Middle frontal gyrus (tissue), 1 donor: ENCODE results near the gene PRSS57.
"Not testable (repeated sequence)": the region's sequence is repeated elsewhere in the genome, so short reads cannot be mapped to it uniquely, and the experiment has no call there.

Source experiments
- DNase-seq: peaks from one replicate; pipeline ENCODE4 v3.0.0-alpha.2; 2015; ENCODE audit warnings: low spot score; ENCODE audit errors: extremely low spot score

The PRSS57 gene

DNA sequence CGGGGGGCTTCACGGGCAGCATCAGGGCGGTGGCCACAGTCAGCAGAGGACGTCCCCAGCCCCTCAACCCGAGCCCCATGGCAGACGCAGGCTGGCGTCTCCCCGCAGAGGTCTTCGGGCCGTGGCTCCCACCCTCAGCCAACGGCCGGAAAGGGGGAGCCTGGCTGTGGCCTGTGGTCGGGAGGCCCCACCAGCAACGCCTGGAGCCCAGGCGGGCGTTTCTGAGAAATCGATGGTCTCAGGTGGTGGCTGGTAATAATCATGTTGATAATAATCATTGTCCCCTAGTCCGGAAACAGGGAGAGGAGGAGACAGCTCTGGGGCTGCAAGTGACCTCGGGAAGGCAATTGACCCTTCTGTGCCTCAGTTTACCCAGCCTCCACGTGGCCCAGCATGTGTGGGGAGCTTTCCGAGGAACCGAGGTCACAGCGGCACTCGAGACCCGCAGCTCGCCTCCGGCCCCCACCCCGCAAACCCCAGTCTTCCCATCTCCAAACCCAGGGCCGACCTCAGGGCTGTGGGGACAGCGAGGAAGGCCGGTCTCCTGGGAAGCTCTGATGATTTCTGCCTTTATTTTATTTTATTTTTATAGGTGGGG lies at the start of gene PRSS57:
TSS of gene PRSS57 (minus strand) at position 101 of the 598 bp plus-strand sequence. CDS start at position 79, 22 bp downstream.
- DNase-seq: no peak

DNA sequence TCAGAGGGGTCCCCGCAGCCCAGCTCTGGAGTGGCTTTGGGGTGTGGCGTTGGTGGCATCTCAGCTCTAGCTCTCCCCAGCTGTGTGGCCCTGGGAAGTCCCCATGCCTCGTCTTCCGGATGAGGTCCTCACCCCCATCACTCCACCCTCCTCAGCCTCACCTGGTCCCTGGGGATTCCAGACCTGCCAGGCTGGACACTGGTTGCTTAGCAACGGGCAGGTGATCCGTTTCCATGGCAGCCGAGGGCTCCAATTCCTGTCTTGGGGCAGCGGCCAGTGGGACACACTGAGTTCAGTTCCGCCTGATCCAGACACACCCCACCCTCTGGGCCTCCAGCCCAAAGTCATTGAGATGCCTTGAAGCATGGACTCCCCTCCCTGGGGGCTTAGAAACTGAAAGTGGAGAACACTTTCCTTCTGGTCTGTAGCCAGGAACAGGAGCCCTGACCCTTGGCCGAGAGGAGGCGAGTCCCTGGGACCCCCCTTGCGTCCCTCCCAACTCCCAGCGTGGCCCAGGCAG lies 48.0 kb upstream of the PRSS57 start:
- DNase-seq: no peak

DNA sequence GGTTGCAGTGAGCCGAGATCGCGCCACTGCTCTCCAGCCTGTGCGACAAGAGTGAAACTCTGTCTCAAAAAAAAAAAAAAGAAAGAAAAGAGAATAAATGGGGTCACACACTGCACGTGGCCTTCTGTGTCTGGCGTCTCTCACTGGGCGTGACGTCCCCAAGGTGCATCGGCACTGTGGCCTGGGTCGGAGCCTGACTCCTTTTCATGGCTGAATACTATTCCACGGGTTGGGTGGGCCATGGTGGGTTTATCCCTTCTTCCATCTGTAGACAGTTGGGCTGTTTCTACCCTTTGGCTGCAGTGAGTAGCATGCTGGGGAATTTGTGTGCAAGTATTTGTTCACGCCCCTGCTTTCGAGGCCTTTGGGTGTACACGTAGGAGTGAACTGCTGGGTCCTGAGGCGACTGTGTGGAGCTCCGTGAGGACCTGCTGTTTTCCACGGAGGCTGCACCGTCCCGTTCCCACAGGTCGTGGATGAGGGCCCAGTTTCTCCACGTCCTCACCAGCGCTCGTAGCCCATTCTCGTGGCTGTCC lies 47.4 kb upstream of the PRSS57 start:
- no peak for DNase-seq

DNA sequence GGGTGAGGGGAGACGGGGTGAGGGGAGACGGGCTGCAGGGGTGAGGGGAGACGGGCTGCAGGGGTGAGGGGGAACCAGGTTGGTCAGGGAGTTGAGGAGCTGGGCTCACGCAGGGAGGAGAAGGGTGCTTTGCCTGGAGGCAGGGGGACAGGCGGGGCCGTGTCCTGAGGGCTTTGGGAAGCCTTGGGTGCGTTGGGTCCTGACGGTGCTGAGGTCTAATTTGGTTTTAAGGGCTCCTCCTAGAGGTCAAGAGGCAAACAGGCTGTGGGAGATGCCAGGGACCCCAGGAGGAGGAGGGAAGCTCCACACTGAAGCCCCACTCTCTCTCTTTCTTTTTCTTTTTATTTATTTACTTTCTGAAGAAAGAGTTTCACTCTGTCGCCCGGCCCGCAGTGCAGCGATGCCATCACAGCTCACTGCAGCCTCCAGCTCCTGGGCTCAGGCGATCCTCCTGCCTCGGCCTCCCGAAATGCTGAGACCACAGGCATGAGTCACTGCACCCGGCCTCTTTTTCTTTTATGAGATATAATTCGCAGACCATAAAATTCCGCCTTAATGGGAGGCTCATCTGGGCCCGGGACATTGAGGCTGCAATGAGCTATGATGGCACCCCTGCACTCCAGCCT lies 46.4 kb upstream of the PRSS57 start:
- no peak for DNase-seq

DNA sequence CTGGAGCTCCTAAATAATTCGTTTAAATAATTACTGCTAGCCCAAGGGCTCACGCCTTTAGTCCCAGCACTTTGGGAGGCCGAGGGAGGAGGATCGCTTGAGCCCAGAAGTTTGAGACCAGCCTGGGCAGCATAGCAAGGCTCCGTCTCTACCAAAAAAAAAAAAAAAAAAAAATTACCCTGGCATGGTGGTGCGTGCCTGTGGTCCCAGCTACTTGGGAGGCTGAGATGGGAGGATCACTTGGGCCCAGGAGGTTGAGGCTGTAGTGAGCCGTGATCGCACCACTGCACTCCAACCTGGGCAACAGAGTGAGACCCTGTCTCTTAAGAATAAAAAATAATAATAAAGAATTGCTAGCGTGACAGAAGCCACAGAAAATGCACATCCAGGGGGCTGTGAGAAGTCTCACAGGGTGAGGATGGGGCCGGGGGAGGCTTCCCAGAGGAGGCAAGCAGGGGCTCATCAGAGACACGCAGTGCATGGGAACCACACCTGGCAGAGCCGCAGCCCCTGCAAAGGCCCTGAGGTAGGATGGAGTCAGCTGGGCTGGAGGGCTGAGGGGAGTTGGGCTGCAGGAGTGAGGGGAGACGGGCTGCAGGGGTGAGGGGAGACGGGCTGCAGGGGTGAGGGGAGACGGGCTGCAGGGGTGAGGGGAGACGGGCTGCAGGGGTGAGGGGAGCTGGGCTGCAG lies 45.7 kb upstream of the PRSS57 start:
- DNase-seq: not testable (repeated sequence)

DNA sequence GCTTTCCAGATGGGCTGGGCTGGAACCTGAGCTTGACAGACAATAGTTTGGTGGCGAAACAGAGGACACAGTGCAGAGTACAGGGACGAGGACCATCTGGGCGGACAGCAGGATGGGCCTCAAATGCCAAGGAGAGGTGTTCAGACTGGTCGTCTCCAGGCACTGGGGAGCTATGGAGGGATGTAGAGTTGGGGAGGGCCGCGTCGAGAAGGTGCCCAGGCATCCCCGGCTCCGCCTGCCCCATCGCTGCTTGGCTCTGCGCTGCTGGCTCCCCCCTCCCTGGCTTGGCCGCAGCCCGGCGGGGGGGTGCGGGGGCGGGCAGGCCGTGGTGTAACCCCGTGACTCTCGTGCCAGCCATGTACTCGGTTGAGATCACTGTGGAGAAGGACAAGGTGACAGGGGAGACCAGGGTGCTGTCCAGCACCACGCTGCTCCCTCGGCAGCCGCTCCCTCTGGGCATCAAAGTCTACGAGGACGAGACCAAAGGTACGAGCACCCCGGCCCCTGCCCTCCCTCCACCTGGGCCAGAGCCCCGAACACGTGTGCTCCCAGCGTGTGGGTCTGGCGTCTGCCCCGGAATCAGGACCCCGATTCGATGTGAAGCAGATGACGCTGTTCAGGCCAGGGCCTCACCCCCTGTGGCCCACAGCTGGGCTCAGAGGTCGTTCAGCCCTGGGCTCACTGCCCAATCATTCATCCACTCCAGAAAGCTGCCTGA lies 44.9 kb upstream of the PRSS57 start:
- no peak for DNase-seq

DNA sequence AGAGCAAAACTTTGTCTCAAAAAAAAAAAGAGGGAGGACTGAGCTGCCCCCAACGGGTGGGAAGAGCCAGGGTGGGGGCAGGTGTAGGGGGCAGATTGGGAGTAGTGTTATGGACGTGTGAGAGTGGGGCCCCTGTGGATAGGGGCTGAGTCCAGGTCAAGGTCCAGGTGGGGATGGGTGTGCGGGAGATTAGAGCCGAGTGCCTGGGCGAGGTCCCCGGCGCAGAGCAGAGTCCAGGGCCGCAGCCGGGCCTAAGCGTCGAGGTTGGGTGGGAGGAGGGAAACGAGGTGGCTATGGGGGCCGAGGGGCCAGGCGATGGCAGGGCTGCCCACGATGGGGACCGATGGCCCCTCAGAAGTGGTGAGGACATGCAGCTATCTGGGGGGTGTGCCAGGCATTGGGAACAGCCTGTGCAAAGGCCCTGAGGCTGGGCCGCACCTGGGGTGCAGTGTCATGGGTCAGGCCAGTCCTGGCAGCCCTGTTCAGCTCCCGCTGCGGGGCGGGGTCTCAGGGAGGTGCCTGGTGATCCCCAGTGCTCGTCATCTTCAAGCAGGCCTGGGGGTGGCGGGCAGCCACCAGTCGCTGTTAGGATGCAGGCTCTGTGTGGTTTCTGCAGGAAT lies 43.4 kb upstream of the PRSS57 start:
- no peak for DNase-seq

DNA sequence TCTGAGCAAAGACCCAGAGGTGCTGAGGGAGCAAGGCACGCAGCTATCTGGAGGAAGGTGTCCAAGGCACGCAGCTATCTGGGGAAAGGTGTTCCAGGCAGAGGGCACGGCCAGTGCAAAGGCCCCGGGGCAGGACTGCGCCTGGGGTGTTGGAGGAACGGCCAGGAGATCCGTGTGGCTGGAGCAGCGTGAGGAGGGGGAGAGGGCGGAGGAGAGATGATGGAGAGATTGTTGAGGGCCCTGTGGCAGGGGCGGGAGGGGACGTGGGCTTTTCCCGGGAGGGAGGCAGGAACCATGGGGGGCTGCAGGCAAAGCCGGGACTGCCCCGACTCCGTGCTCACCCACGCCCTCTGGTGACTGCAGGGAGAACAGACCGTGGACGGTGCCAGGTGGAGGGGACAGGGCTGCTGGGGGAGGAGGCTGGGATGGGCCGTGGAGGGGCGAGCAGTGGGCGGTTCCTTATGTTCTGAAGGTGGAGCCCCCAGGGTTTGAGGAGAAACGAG lies 42.4 kb upstream of the PRSS57 start:
- no peak for DNase-seq

DNA sequence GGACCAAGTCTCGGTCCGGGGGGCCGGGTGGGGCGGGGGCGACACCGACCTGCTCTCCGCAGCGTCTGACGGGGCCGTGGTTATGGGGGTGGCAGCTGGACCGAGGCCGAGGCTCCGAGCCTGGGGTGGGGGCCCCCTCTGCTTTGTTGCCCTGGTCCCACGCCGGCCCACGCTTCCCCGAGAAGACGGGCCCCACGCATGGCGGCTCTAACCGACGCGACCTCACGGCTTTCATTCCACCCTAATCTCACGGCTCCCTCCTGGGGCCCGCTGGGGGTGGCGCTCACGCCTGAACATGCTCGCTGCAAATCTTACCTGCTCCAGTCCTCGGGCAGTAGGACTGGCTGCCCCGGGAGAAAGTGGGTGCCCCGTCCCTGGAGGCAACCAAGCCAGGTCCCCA lies 40.9 kb upstream of the PRSS57 start:
- DNase-seq: no peak

DNA sequence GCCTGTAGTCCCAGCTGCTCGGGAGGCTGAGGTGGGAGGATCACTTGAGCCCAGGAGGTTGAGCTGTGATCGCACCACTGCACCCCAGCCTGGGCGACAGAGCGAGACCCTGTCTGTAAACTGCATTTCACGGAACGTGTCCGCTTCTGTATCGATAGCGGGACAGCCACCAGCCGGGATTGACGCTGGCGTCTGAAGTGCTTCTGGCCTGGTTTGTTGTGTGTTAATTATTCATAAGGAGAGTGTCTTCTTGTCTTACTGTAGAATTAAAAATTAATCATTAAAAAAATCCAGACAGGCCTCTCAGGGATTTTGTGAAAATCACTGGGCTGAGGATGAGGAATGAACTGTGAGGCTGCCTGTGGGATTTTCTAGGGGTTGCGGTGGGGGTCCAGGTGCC lies 39.5 kb upstream of the PRSS57 start:
- DNase-seq: no peak

DNA sequence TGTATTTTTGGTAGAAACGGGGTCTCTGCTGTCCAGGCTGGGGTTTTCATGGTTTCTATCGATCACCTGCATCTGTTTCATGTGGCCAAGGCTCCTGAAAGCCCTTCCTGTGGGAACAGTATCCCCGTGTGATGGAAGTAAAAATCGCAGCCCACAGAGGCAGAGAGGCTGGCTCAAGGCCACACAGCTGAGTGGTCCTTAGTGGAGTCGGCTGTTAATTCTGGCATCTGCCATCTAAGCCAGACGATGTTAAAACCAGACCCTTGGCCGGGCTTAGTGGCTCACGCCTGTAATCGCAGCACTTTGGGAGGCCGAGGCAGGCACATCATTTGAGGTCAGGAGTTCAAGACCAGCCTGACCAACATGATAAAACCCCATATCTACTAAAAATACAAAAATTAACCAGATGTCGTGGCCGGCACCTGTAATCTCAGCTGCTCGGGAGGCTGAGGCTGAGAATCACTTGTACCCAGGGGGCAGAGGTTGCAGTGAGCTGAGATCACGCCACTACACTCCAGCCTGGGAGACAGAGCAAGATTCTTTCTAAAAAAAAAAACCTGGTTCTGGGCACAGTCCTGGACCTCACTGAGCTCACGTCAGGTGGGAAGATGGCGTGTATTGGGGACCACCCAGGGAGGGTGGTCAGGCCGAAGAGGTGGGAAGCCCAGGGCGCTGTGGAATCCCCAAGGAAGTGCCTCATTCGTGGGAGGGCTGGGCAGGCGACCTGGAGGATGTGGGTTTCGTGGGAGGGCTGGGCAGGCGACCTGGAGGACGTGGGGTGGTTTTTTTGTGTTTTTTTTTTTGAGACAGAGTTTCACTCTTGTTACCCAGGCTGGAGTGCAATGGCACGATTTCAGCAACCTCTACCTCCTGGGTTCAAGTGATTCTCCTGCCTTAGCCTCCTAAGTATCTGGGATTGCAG lies 37.2 kb upstream of the PRSS57 start:
- no peak for DNase-seq

DNA sequence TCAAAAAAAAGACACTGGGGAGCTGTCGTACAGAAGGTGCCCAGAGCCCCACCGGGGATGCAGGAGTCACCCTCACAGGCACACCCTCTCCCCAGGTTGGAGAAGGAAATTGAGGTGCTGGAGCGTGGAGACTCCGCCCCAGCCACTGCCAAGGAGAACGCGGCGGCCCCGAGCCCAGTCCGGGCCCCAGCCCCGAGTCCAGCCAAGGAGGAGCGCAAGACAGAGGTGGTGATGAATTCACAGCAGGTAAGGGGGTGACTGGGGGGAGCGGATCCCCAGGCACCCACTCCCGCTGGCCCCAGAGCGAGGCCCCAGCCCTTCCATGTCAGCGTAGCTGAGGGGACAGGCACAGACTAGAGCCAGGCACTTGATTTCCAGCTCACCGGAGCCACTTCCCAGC lies 35.7 kb upstream of the PRSS57 start:
- no peak for DNase-seq

DNA sequence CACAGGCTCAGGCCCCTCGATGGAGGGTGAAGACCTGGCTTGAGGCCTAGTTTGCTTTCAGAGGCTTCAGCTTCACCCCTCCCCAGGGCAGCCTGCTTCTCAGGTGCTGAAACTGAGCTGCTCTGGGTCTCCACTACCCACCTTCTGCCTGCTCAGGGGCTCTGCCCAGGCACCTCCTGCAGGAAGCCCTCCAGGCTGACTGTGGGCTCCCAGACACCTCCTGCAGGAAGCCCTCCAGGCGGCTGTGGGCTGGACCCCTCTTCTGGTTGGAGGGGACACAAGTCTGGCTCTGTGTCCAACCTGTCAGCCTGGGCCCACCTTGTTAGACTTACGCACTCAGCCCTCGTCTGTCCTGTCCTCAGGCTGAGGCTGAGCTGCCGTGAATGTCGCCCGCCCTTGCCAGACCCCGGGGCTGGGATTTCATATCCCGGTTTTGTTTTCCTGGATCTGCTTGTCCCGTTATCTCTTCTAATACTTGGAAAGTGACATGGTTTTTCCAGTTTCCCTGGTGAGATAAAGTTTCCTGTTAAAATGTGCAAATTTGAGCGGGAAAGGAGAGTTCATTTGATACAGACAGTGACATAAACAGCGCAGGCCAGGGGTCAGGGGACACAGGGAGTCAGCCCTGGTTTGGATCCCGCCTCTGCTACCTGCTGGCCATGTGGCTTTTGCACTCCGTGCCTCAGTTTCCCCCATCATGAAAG lies 34.9 kb upstream of the PRSS57 start:
- no peak for DNase-seq

DNA sequence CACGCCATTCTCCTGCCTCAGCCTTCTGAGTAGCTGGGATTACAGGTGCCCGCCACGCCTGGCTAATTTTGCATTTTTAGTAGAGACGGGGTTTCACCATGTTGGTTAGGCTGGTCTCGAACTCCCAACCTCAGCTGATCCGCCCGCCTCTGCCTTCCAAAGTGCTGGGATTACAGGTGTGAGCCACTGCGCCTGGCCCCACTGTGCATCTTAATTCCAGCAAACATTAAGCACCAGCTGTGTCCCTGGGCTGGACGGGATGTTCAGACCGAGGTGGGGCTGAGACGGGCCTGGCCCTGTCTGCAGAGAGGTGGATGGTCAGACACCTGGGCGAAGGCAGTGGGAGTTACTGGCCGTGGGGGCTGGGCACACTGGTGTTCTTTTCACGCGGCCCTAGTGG lies 34.3 kb upstream of the PRSS57 start:
- not testable (repeated sequence) for DNase-seq

DNA sequence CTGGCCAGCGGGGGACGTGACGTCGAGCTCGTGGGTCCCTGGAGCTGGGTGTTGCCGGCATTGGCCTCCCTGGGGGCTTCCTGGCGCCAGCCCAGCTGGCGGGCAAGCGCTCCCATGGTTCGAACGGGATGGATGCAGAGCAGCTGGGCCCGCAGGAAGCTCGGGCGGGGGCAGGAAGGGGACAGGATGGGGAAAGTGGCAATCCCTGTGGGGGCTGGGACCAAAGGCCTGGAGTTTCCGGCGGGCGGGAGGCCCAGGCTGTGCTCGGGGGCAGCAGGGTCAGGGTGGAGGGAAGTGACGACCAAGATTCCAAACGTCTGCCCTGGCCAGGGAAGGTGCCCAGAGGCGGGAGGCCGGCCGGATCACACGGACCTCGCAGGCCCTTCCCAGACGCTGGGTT lies 32.8 kb upstream of the PRSS57 start:
- DNase-seq: no peak

DNA sequence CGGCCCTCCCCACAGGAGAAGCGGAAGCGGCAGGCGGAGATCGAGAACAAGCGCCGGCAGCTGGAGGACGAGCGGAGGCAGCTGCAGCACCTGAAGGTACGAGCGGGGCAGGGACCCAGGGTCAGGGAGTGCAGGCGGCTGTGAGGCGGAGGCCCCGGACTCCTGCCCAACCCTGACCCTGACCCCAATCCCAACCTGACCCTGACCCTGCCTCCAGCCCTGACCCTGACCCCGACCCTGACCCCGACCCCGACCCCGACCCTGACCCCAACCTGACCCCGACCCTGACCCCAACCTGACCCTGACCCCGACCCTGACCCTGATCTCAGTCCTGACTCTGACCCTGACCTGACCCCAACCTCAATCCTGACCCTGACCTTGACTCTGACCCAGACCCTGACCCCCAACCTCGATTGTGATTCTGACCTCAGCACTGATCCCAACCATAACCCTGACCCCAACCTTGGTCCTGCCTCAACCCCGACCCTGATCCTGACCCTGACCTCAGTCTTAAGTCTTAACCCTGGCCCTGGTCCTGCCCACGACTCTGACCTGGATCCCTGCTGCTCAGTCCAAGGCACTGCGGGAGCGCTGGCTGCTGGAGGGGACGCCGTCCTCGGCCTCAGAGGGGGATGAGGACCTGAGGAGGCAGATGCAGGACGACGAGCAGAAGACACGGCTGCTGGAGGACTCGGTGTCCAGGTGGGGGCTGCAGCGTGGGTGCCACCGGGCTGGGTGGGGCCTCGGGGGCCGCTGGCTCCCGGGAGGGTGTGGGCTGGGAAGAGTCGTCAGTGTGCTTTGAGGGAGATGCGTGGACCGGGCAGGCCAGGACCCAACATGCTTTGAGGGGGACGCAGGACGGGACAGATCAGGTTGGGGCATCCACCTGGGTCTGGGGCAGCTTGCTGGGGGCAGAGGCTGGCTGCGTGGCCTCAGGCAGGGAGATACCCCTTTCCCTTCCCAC lies 32.0 kb upstream of the PRSS57 start:
- DNase-seq: no peak

DNA sequence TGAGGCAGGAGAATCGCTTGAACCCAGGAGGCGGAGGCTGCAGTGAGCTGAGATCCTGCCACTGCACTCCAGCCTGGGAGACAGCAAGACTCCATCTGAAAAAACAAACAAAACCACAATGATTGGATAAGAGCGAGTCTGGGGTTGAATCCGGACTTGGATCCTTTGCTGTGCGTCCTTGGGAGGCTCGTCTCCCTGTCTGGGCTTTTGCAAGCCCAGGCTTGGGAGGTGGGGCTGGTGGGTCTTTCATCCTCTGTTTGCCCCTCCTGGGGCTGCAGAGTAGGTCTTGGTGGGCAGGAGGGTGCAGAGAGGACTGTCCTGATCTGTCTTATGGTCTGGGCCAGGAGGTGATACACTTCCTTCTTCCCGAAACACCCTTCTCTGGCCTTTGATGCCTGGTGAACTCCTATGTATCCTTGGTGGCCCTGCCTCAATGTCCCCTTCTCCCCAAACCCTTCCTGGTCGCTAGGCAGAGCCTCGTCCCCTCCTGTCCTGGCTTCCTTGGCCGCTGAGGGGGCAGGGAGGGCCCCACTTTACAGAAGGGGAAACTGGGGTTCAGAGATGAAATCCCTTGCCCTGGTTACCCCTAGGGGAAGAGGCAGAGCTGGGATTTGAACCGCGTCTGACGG lies 30.3 kb upstream of the PRSS57 start:
- no peak for DNase-seq

DNA sequence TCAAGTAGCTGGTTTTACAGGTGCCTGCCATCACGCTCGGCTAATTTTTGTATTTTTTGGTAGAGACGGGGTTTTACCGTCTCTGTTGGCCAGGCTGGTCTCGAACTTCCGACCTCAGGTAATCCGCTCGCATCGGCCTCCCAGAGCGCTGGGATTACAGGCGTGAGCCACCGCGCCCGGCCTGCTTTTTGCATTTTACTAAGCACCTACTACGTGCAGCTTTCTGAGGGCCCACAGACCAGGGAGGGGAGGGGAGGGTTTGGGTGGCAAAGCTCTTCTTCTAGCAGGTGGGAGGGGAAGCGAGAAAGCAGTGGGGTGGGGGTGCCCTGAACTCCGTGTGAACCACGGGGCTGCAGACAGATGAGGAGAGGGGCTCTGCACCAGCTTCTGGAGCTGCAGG lies 28.5 kb upstream of the PRSS57 start:
- no peak for DNase-seq
